HEK293 (cell line): ENCODE data around the gene CASQ2.

Experiments
- CTCF ChIA-PET: fragments of 350-600 bp; formaldehyde crosslinking; extraction: SDS; loops from one replicate; lab custom pipeline; 2021; ENCODE audit warnings: antibody characterized with exemption; lab: Yijun Ruan, JAX
- POLR2A ChIA-PET: fragments of 300-600 bp; formaldehyde crosslinking; extraction: SDS; loops from one replicate; lab custom pipeline; 2020; ENCODE audit warnings: antibody characterized with exemption, inconsistent platforms; lab: Yijun Ruan, JAX
- H3K27ac ChIP-seq: fragments of 200-500 bp; sonication (Bioruptor generic); 2 replicates; pipeline ENCODE4 v1.5.1; 2014; ENCODE audit warnings: low read depth, low read length, control low read depth, inconsistent platforms; ENCODE audit errors: extremely low read depth
- H3K36me3 ChIP-seq, 2 experiments: fragments of 200-500 bp in 1 of 2; sonication (Bioruptor generic) in 1 of 2; 1 replicate in 1 of 2; 2 replicates in 1 of 2; pipeline ENCODE4 v1.5.1; 2014 to 2017; ENCODE audit warnings: inconsistent platforms in 2 of 2, low read length in 2 of 2; ENCODE audit not compliant: control insufficient read depth in 2 of 2, insufficient read depth in 1 of 2
- H3K4me1 ChIP-seq: fragments of 200-500 bp; sonication (Bioruptor generic); 2 replicates; pipeline ENCODE4 v1.5.1; 2014; ENCODE audit warnings: mild to moderate bottlenecking, low read length, inconsistent platforms; ENCODE audit not compliant: control insufficient read depth, insufficient read depth
- H3K4me3 ChIP-seq: 2 replicates; pipeline ENCODE4 v1.5.1; 2011; ENCODE audit warnings: low read depth, mild to moderate bottlenecking, control low read depth, low read length, moderate library complexity
- H3K9me3 ChIP-seq: fragments of 200-500 bp; sonication (Bioruptor generic); 2 replicates; pipeline ENCODE4 v1.5.1; 2014; ENCODE audit warnings: low read depth, low read length, inconsistent platforms; ENCODE audit not compliant: control insufficient read depth, insufficient read depth
- AEBP2 ChIP-seq: fragments of 450-650 bp; formaldehyde crosslinking; IDR thresholded peaks from 2 replicates; pipeline ENCODE4 v1.5.1; 2016; ENCODE audit warnings: missing biosample characterization, missing genetic modification characterization, borderline replicate concordance
- GFI1B ChIP-seq: fragments of 450-650 bp; formaldehyde crosslinking; IDR thresholded peaks from 2 replicates; pipeline ENCODE4 v1.5.1; 2016; ENCODE audit warnings: missing biosample characterization, missing genetic modification characterization
- GLI4 ChIP-seq: fragments of 450-650 bp; formaldehyde crosslinking; IDR thresholded peaks from 2 replicates; pipeline ENCODE4 v1.5.1; 2016; ENCODE audit warnings: missing biosample characterization, missing genetic modification characterization
- GLIS2 ChIP-seq: fragments of 450-650 bp; formaldehyde crosslinking; IDR thresholded peaks from 2 replicates; pipeline ENCODE4 v1.5.1; 2016; ENCODE audit warnings: missing biosample characterization, missing genetic modification characterization
- KLF9 ChIP-seq: fragments of 450-650 bp; formaldehyde crosslinking; IDR thresholded peaks from 2 replicates; pipeline ENCODE4 v1.5.1; 2016; ENCODE audit warnings: missing biosample characterization, missing genetic modification characterization, low read depth
- MYNN ChIP-seq: fragments of 450-650 bp; formaldehyde crosslinking; IDR thresholded peaks from 2 replicates; pipeline ENCODE4 v1.5.1; 2016; ENCODE audit warnings: missing biosample characterization, missing genetic modification characterization, borderline replicate concordance
- OVOL3 ChIP-seq: fragments of 450-650 bp; formaldehyde crosslinking; IDR thresholded peaks from 2 replicates; pipeline ENCODE4 v1.5.1; 2016; ENCODE audit warnings: missing biosample characterization, missing genetic modification characterization
- SCRT2 ChIP-seq: fragments of 450-650 bp; formaldehyde crosslinking; IDR thresholded peaks from 2 replicates; pipeline ENCODE4 v1.5.1; 2016; ENCODE audit warnings: missing biosample characterization, missing genetic modification characterization
- SP3 ChIP-seq: fragments of 450-650 bp; formaldehyde crosslinking; IDR thresholded peaks from 2 replicates; pipeline ENCODE4 v1.5.1; 2016; ENCODE audit warnings: missing biosample characterization, missing genetic modification characterization
- TRIM28 ChIP-seq: IDR thresholded peaks from 2 replicates; pipeline ENCODE4 v1.6.1; 2011; ENCODE audit warnings: low read length, control low read depth, borderline replicate concordance
- ZBTB20 ChIP-seq: fragments of 450-650 bp; formaldehyde crosslinking; IDR thresholded peaks from 2 replicates; pipeline ENCODE4 v1.5.1; 2016; ENCODE audit warnings: missing biosample characterization, missing genetic modification characterization
- ZBTB48 ChIP-seq: fragments of 450-650 bp; formaldehyde crosslinking; IDR thresholded peaks from 2 replicates; pipeline ENCODE4 v1.5.1; 2016; ENCODE audit warnings: missing biosample characterization, missing genetic modification characterization
- ZBTB7A ChIP-seq: fragments of 450-650 bp; formaldehyde crosslinking; IDR thresholded peaks from 2 replicates; pipeline ENCODE4 v1.5.1; 2016; ENCODE audit warnings: low read depth, missing biosample characterization, missing genetic modification characterization
- ZNF132 ChIP-seq: fragments of 450-650 bp; formaldehyde crosslinking; IDR thresholded peaks from 2 replicates; pipeline ENCODE4 v1.5.1; 2017; ENCODE audit warnings: missing biosample characterization, missing genetic modification characterization, borderline replicate concordance
- ZNF140 ChIP-seq: fragments of 450-650 bp; formaldehyde crosslinking; IDR thresholded peaks from 2 replicates; pipeline ENCODE4 v1.5.1; 2016; ENCODE audit warnings: missing biosample characterization, missing genetic modification characterization
- ZNF157 ChIP-seq: fragments of 450-650 bp; formaldehyde crosslinking; IDR thresholded peaks from 2 replicates; pipeline ENCODE4 v1.5.1; 2016; ENCODE audit warnings: missing biosample characterization, missing genetic modification characterization
- ZNF366 ChIP-seq: fragments of 450-650 bp; formaldehyde crosslinking; conservative IDR thresholded peaks from 2 replicates; pipeline ENCODE4 v1.5.1; 2016; ENCODE audit warnings: missing biosample characterization, missing genetic modification characterization
- ZNF473 ChIP-seq: fragments of 450-650 bp; formaldehyde crosslinking; IDR thresholded peaks from 2 replicates; pipeline ENCODE4 v1.5.1; 2017; ENCODE audit warnings: missing biosample characterization, missing genetic modification characterization
- ZNF510 ChIP-seq: fragments of 450-650 bp; formaldehyde crosslinking; IDR thresholded peaks from 2 replicates; pipeline ENCODE4 v1.5.1; 2018; ENCODE audit warnings: mild to moderate bottlenecking, missing genetic modification characterization, missing biosample characterization; ENCODE audit not compliant: insufficient replicate concordance
- ZNF610 ChIP-seq: fragments of 450-650 bp; formaldehyde crosslinking; IDR thresholded peaks from 2 replicates; pipeline ENCODE4 v1.5.1; 2016; ENCODE audit warnings: missing biosample characterization, missing genetic modification characterization, borderline replicate concordance
- ZNF629 ChIP-seq: fragments of 450-650 bp; formaldehyde crosslinking; IDR thresholded peaks from 2 replicates; pipeline ENCODE4 v1.5.1; 2017; ENCODE audit warnings: missing biosample characterization, missing genetic modification characterization
- ZNF654 ChIP-seq: fragments of 450-650 bp; formaldehyde crosslinking; IDR thresholded peaks from 2 replicates; pipeline ENCODE4 v1.5.1; 2016; ENCODE audit warnings: low read depth, missing biosample characterization, missing genetic modification characterization
- ZNF677 ChIP-seq: fragments of 450-650 bp; IDR thresholded peaks from 2 replicates; pipeline ENCODE4 v1.5.0; 2018; ENCODE audit warnings: missing biosample characterization, mild to moderate bottlenecking, missing genetic modification characterization, moderate library complexity
- ZNF747 ChIP-seq: fragments of 450-650 bp; formaldehyde crosslinking; IDR thresholded peaks from 2 replicates; pipeline ENCODE4 v1.5.1; 2016; ENCODE audit warnings: missing biosample characterization, missing genetic modification characterization
- ZNF777 ChIP-seq: fragments of 450-650 bp; formaldehyde crosslinking; IDR thresholded peaks from 2 replicates; pipeline ENCODE4 v1.5.1; 2017; ENCODE audit warnings: missing biosample characterization, missing genetic modification characterization, borderline replicate concordance
- ZNF792 ChIP-seq: fragments of 450-650 bp; formaldehyde crosslinking; IDR thresholded peaks from 2 replicates; pipeline ENCODE4 v1.5.1; 2016; ENCODE audit warnings: missing biosample characterization, missing genetic modification characterization
- ZNF843 ChIP-seq: fragments of 450-650 bp; formaldehyde crosslinking; IDR thresholded peaks from 2 replicates; pipeline ENCODE4 v1.5.1; 2016; ENCODE audit warnings: missing biosample characterization, missing genetic modification characterization
- TF ChIP-seq, protein P1 (sequence below): fragments of 450-650 bp; formaldehyde crosslinking; IDR thresholded peaks from 2 replicates; pipeline ENCODE4 v1.5.1; 2016; ENCODE audit warnings: missing biosample characterization, missing genetic modification characterization

Gene CASQ2

GRCh38 chr1:115790846-115791245 is 22.3 kb upstream of the CASQ2 start:
- POLR2A ChIA-PET, result no interaction called here
- H3K36me3 ChIP-seq, result no peaks in the 10 kb centered on the region
- CTCF ChIA-PET, result interaction anchor here (1.1 to 1.2 kb wide), 2 partner anchors 19 to 190 kb away, joined by 3 to 5 read pairs; no protein-coding TSS in a partner anchor
- no peaks in the 10 kb centered on the region for H3K4me1 ChIP-seq
- H3K9me3 ChIP-seq, result no peaks in the 10 kb centered on the region
- H3K27ac ChIP-seq, result no peak overlapping the region
- TF ChIP-seq GLI4 (tag by site-specific recombination), result no peak
- no peak for TF ChIP-seq ZBTB48
- no peak for TF ChIP-seq TRIM28
- TF ChIP-seq ZBTB20 (tag by site-specific recombination), result no peak
- no peak for TF ChIP-seq SCRT2 (tag by site-specific recombination)
- TF ChIP-seq ZNF843 (tag by site-specific recombination), result no peak
- TF ChIP-seq GFI1B (tag by site-specific recombination), result no peak
- no peak for TF ChIP-seq ZNF510 (tag by site-specific recombination)
- no peak for TF ChIP-seq AEBP2
- TF ChIP-seq SP3, result no peak
- TF ChIP-seq ZNF132 (tag by site-specific recombination), result no peak
- TF ChIP-seq KLF9 (tag by site-specific recombination), result no peak
- no peak for TF ChIP-seq MYNN (tag by site-specific recombination)
- TF ChIP-seq ZNF473 (tag by site-specific recombination), result no peak
- no peak for TF ChIP-seq ZNF629
- TF ChIP-seq, all 188 proteins: peak for 0
- no peak overlapping the region for H3K4me3 ChIP-seq

- no peak overlapping the region for H3K4me3 ChIP-seq
- no peak for TF ChIP-seq ZNF654 (tag by site-specific recombination)
- no peak for TF ChIP-seq ZNF366 (tag by site-specific recombination)
- no peak for TF ChIP-seq ZNF610
- no peak for TF ChIP-seq ZBTB7A (tag by site-specific recombination)
- no peak for TF ChIP-seq MYNN (tag by site-specific recombination)
- TF ChIP-seq ZNF792 (tag by site-specific recombination), result no peak
- no peak for TF ChIP-seq OVOL3 (tag by site-specific recombination)
- no peak for TF ChIP-seq ZNF777 (tag by site-specific recombination)
- no peak for TF ChIP-seq ZNF677
- TF ChIP-seq, protein P1, sequence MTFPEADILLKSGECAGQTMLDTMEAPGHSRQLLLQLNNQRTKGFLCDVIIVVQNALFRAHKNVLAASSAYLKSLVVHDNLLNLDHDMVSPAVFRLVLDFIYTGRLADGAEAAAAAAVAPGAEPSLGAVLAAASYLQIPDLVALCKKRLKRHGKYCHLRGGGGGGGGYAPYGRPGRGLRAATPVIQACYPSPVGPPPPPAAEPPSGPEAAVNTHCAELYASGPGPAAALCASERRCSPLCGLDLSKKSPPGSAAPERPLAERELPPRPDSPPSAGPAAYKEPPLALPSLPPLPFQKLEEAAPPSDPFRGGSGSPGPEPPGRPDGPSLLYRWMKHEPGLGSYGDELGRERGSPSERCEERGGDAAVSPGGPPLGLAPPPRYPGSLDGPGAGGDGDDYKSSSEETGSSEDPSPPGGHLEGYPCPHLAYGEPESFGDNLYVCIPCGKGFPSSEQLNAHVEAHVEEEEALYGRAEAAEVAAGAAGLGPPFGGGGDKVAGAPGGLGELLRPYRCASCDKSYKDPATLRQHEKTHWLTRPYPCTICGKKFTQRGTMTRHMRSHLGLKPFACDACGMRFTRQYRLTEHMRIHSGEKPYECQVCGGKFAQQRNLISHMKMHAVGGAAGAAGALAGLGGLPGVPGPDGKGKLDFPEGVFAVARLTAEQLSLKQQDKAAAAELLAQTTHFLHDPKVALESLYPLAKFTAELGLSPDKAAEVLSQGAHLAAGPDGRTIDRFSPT (tag by site-specific recombination), result no peak
- no peak for TF ChIP-seq ZNF140 (tag by site-specific recombination)
- no peak for TF ChIP-seq ZNF157 (tag by site-specific recombination)
- no peak for TF ChIP-seq GLIS2 (tag by site-specific recombination)
- TF ChIP-seq ZNF747 (tag by site-specific recombination), result no peak
- H3K27ac ChIP-seq, result no peak overlapping the region
- POLR2A ChIA-PET, result no interaction called here
- CTCF ChIA-PET, result interaction anchor here (0.7 to 1.2 kb wide), 3 partner anchors 18 to 191 kb away, joined by 3 to 7 read pairs (median 5); no protein-coding TSS in a partner anchor
- H3K9me3 ChIP-seq, result no peaks in the 10 kb centered on the region
- H3K4me1 ChIP-seq, result no peaks in the 10 kb centered on the region
- no peaks in the 10 kb centered on the region for H3K36me3 ChIP-seq
Observed at GRCh38 chr1:115790356-115790755, 21.8 kb upstream of the CASQ2 start.
